ENCODE data around the gene CAPN13. TPM values are rescaled to one million over a fixed set of nuclear protein-coding genes. Genes with fewer than 3 reads are reported as not detected.
"Not testable (repeated sequence)": the region's sequence is repeated elsewhere in the genome, so short reads cannot be mapped to it uniquely, and the experiment has no call there.

The CAPN13 gene
- polyA plus RNA-seq, 3 donors = 0.11 to 2.5 (median 2.1) TPM

- no peak overlapping the region for H3K27ac ChIP-seq (ENCODE audit: low read depth, low read length)
- 65 to 82% (median 80%) methylated on average over 8 of the region's 8 CpGs for WGBS, 3 donors
These were observed 92.2 kb downstream of the CAPN13 start for GRCh38 chr2:30714811-30715709.

GRCh38 chr2:30713698-30714097 is 93.5 kb downstream of the CAPN13 start:
- no peak overlapping the region for H3K27ac ChIP-seq (ENCODE audit: low read depth, low read length)
- 97 to 100% (median 97%) methylated on average over 3 of the region's 3 CpGs for WGBS, 3 donors

- no peak overlapping the region for H3K27ac ChIP-seq (ENCODE audit: low read depth, low read length)
- WGBS, 3 donors = 16 to 26% (median 23%) methylated on average over 4 of the region's 4 CpGs
These were observed 95.6 kb downstream of the CAPN13 start for GRCh38 chr2:30711646-30712085.

GRCh38 chr2:30710461-30710860 is 96.8 kb downstream of the CAPN13 start:
- no peak overlapping the region for H3K27ac ChIP-seq (ENCODE audit: low read depth, low read length)
- 80 to 92% (median 92%) methylated on average over 6 of the region's 6 CpGs for WGBS, 3 donors

- H3K27ac ChIP-seq (ENCODE audit: low read depth, low read length) = no peak overlapping the region
- 92 to 96% (median 94%) methylated on average over 4 of the region's 4 CpGs for WGBS, 3 donors
These were observed 97.2 kb downstream of the CAPN13 start for GRCh38 chr2:30710016-30710415.

- WGBS, 3 donors = 73 to 81% (median 79%) methylated on average over 8 of the region's 8 CpGs
These were observed 97.7 kb downstream of the CAPN13 start for GRCh38 chr2:30709516-30709915.

GRCh38 chr2:30708491-30709290 is 98.6 kb downstream of the CAPN13 start:
- H3K27ac ChIP-seq (ENCODE audit: low read depth, low read length) = no peak overlapping the region
- WGBS, 3 donors = 62 to 72% (median 69%) methylated on average over 10 of the region's 10 CpGs

More at GRCh38 chr2:30709516-30709915, 97.7 kb downstream of the CAPN13 start:
- no peak overlapping the region for H3K27ac ChIP-seq (ENCODE audit: low read depth, low read length)

GRCh38 chr2:30707304-30707903 is 99.8 kb downstream of the CAPN13 start:
- WGBS, 3 donors = 46 to 51% (median 50%) methylated on average over 8 of the region's 8 CpGs
- no peak overlapping the region for H3K27ac ChIP-seq (ENCODE audit: low read depth, low read length)

- H3K27ac ChIP-seq (ENCODE audit: low read depth, low read length) = no peak overlapping the region
- 49 to 54% (median 51%) methylated on average over 12 of the region's 12 CpGs for WGBS, 3 donors
These were observed 100.5 kb downstream of the CAPN13 start for GRCh38 chr2:30706534-30707303.

GRCh38 chr2:30705711-30706533 is 101.3 kb downstream of the CAPN13 start:
- WGBS, 3 donors = 95% methylated on average over 10 of the region's 10 CpGs
- no peak overlapping the region for H3K27ac ChIP-seq (ENCODE audit: low read depth, low read length)

- 75 to 82% (median 78%) methylated on average over 5 of the region's 5 CpGs for WGBS, 3 donors
- H3K27ac ChIP-seq (ENCODE audit: low read depth, low read length) = no peak overlapping the region
These were observed 102.2 kb downstream of the CAPN13 start for GRCh38 chr2:30705056-30705455.

- WGBS, 3 donors = 73 to 81% (median 80%) methylated on average over 3 of the region's 3 CpGs
- no peak overlapping the region for H3K27ac ChIP-seq (ENCODE audit: low read depth, low read length)
These were observed 102.8 kb downstream of the CAPN13 start for GRCh38 chr2:30704309-30705020.

GRCh38 chr2:30702694-30703093 is 104.6 kb downstream of the CAPN13 start:
- 79 to 84% (median 83%) methylated on average over 1 of the region's 1 CpG for WGBS, 3 donors
- H3K27ac ChIP-seq (ENCODE audit: low read depth, low read length) = no peak overlapping the region

- whole genome bisulfite sequencing, 3 donors = 58 to 63% (median 62%) methylated on average over 2 of the region's 2 CpGs
- H3K27ac ChIP-seq (ENCODE audit: low read depth, low read length) = no peak overlapping the region
These were observed 105.5 kb downstream of the CAPN13 start for GRCh38 chr2:30701782-30702181.

GRCh38 chr2:30697242-30698103 is 109.8 kb downstream of the CAPN13 start:
- 89 to 91% (median 91%) methylated on average over 18 of the region's 18 CpGs for WGBS, 3 donors

GRCh38 chr2:30695749-30696148 is 111.5 kb downstream of the CAPN13 start:
- H3K27ac ChIP-seq (ENCODE audit: low read depth, low read length) = no peak overlapping the region
- 69 to 85% (median 81%) methylated on average over 4 of the region's 4 CpGs for WGBS, 3 donors

More at GRCh38 chr2:30697242-30698103, 109.8 kb downstream of the CAPN13 start:
- not testable (repeated sequence) for H3K27ac ChIP-seq (ENCODE audit: low read depth, low read length)

Measured in adipose tissue (tissue), 3 donors.